Measurements from ENCODE around the gene RPL29.
"Not testable (repeated sequence)": the region's sequence is repeated elsewhere in the genome, so short reads cannot be mapped to it uniquely, and the experiment has no call there.

Gene RPL29

GRCh38 chr3:51992017-51992682 is 3.5 kb downstream of the RPL29 start:
- no peak overlapping the region for H3K4me3 ChIP-seq (ENCODE audit: low read depth, low read length)
- DNase-seq (ENCODE audit: low read depth, low spot score), result no peak
- no peak for TF ChIP-seq CTCF (IDR thresholded peaks at IDR 0.05; ENCODE audit: insufficient read depth, low read length, missing control alignments)
- CTCF ChIA-PET, result interaction anchor here (0.6 to 4.8 kb wide), 8 partner anchors 9 to 347 kb away, joined by 3 to 33 read pairs (median 4); partner anchors contain the start of genes ABHD14A, ACY1, PARP3 and RRP9
- POLR2A ChIA-PET, result interaction anchor here (0.6 to 2.3 kb wide), 4 partner anchors 9 to 606 kb away, joined by 3 to 16 read pairs (median 5); partner anchors contain the start of genes ACY1, PARP3 and RRP9

GRCh38 chr3:51990501-51990971 is 5.2 kb downstream of the RPL29 start:
- DNase-seq (ENCODE audit: low read depth, low spot score); H3K4me3 ChIP-seq (ENCODE audit: low read depth, low read length): not testable (repeated sequence)
- POLR2A ChIA-PET, result interaction anchor here (1.2 to 2.3 kb wide), 2 partner anchors 8 to 48 kb away, joined by 7 to 16 read pairs; partner anchors contain the start of genes ACY1, PARP3 and RRP9
- CTCF ChIA-PET, result interaction anchor here (0.9 to 3.0 kb wide), 3 partner anchors 8 to 48 kb away, joined by 3 to 14 read pairs (median 4); partner anchors contain the start of genes PARP3 and RRP9

GRCh38 chr3:51988286-51989146 is 7.2 kb downstream of the RPL29 start:
- CTCF ChIA-PET, result interaction anchor here (1.1 to 1.7 kb wide), 2 partner anchors 13 to 14 kb away, joined by 4 read pairs; partner anchors contain the start of gene ABHD14B
- DNase-seq (ENCODE audit: low read depth, low spot score), result no peak
- no peak overlapping the region for H3K4me3 ChIP-seq (ENCODE audit: low read depth, low read length)
- TF ChIP-seq CTCF (IDR thresholded peaks at IDR 0.05; ENCODE audit: insufficient read depth, low read length, missing control alignments), result no peak
- POLR2A ChIA-PET, result no interaction called here

- no peak for DNase-seq (ENCODE audit: low read depth, low spot score)
- POLR2A ChIA-PET, result no interaction called here
- CTCF ChIA-PET, result interaction anchor here (1.3 kb wide), 1 partner anchor 13 kb away, joined by 4 read pairs; the partner anchor contains the start of gene ABHD14A
- no peak overlapping the region for H3K4me3 ChIP-seq (ENCODE audit: low read depth, low read length)
- no peak for TF ChIP-seq CTCF (IDR thresholded peaks at IDR 0.05; ENCODE audit: insufficient read depth, low read length, missing control alignments)
Measured at GRCh38 chr3:51987568-51987967, 8.1 kb downstream of the RPL29 start.

- TF ChIP-seq CTCF (IDR thresholded peaks at IDR 0.05; ENCODE audit: insufficient read depth, low read length, missing control alignments), result no peak
- CTCF ChIA-PET, result interaction anchor here (0.8 to 1.3 kb wide), 4 partner anchors 12 to 67 kb away, joined by 3 to 4 read pairs (median 4); partner anchors contain the start of genes ABHD14A and ABHD14B
- POLR2A ChIA-PET, result interaction anchor here (0.8 to 1.0 kb wide), 2 partner anchors 10 to 45 kb away, joined by 3 to 5 read pairs; partner anchors contain the start of genes RPL29 and RRP9
- DNase-seq (ENCODE audit: low read depth, low spot score), result no peak
- H3K4me3 ChIP-seq (ENCODE audit: low read depth, low read length), result no peak overlapping the region
Measured at GRCh38 chr3:51986010-51986947, 9.4 kb downstream of the RPL29 start.
